Activated CD8-positive, alpha-beta memory T cell treated with anti-CD3 and anti-CD28 coated beads, Interleukin-2, amount 50 U/mL, for 48 hours (primary cell): ENCODE results near the gene PRKG1.

Experiments
- DNase-seq: peaks from one replicate; pipeline ENCODE4 v3.0.0-alpha.2; 2020

PRKG1 gene

GRCh38 chr10:52040486-52040885 lies 966.2 kb downstream of the PRKG1 start:
- DNase-seq: no peak

GRCh38 chr10:52043811-52044210 lies 969.5 kb downstream of the PRKG1 start:
- no peak for DNase-seq

- no peak for DNase-seq
These were observed 973.8 kb downstream of the PRKG1 start for GRCh38 chr10:52048051-52048450.

- DNase-seq: no peak
These were observed 976.3 kb downstream of the PRKG1 start for GRCh38 chr10:52050429-52051047.

GRCh38 chr10:52053497-52053896 lies 979.2 kb downstream of the PRKG1 start:
- DNase-seq: no peak

GRCh38 chr10:52056291-52056690 lies 982.0 kb downstream of the PRKG1 start:
- no peak for DNase-seq

- no peak for DNase-seq
These were observed 984.8 kb downstream of the PRKG1 start for GRCh38 chr10:52059089-52059488.

GRCh38 chr10:52063159-52063558 lies 988.9 kb downstream of the PRKG1 start:
- DNase-seq: no peak

- no peak for DNase-seq
These were observed 990.0 kb downstream of the PRKG1 start for GRCh38 chr10:52064084-52064845.

GRCh38 chr10:52066383-52066782 lies 992.1 kb downstream of the PRKG1 start:
- DNase-seq: no peak

GRCh38 chr10:52068485-52068884 lies 994.2 kb downstream of the PRKG1 start:
- no peak for DNase-seq

- DNase-seq: no peak
These were observed 997.5 kb downstream of the PRKG1 start for GRCh38 chr10:52071814-52072213.

- DNase-seq: no peak
These were observed 1000.3 kb downstream of the PRKG1 start for GRCh38 chr10:52074505-52075026.

GRCh38 chr10:52077814-52078213 lies 1003.5 kb downstream of the PRKG1 start:
- DNase-seq: no peak

GRCh38 chr10:52078397-52078937 lies 1004.2 kb downstream of the PRKG1 start:
- DNase-seq: no peak

- DNase-seq: no peak
These were observed 1008.0 kb downstream of the PRKG1 start for GRCh38 chr10:52082307-52082706.

GRCh38 chr10:52083422-52083821 lies 1009.1 kb downstream of the PRKG1 start:
- DNase-seq: no peak

GRCh38 chr10:52092390-52092789 lies 1018.1 kb downstream of the PRKG1 start:
- DNase-seq: no peak

- DNase-seq: no peak
These were observed 1023.8 kb downstream of the PRKG1 start for GRCh38 chr10:52098130-52098529.

- DNase-seq: no peak
These were observed 1024.8 kb downstream of the PRKG1 start for GRCh38 chr10:52099026-52099600.

- DNase-seq: no peak
These were observed 1025.8 kb downstream of the PRKG1 start for GRCh38 chr10:52100011-52100547.

- no peak for DNase-seq
These were observed 1031.0 kb downstream of the PRKG1 start for GRCh38 chr10:52105301-52105700.

- DNase-seq: no peak
These were observed 1031.7 kb downstream of the PRKG1 start for GRCh38 chr10:52106011-52106410.
